Erythroblast (primary cell): ENCODE results near the gene AVEN.
"Not testable (repeated sequence)": the region's sequence is repeated elsewhere in the genome, so short reads cannot be mapped to it uniquely, and the experiment has no call there.

Experiments
- GATA1 ChIP-seq: IDR thresholded peaks from 2 replicates; pipeline ENCODE4 v1.6.1; 2011; ENCODE audit warnings: low read depth, mild to moderate bottlenecking, control low read depth, low read length, moderate library complexity
- POLR2A ChIP-seq: IDR thresholded peaks from 2 replicates; pipeline ENCODE4 v1.6.1; 2011; ENCODE audit warnings: mild to moderate bottlenecking, low read length

DNA sequence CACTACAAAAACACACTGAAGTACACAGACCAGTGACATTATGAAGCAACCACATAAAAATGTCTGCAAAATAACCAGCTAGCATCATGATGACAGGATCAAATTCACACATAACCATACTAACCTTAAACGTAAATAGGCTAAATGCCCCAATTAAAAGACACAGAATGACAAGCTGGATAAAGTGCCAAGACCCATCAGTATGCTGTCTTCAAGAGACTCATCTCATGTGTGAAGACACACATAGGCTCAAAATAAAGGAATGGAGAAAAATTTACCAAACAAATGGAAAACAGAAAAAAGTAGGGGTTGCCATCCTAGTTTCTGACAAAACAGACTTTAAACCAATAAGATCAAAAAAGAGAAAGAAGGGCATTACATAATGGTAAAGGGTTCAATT lies 11.4 kb upstream of the AVEN start:
- not testable (repeated sequence) for TF ChIP-seq POLR2A, GATA1
